Parathyroid adenoma (tissue), 2 donors: ENCODE measurements around the gene RPL27.

Experiments used
- H2AFZ ChIP-seq: fragments of 300-600 bp; sonication (generic); one replicate; pipeline ENCODE4 v1.7.0; 2017; ENCODE audit warnings: antibody characterized with exemption, mild to moderate bottlenecking
- H3K27ac ChIP-seq: fragments of 300-600 bp; sonication (generic); one replicate; pipeline ENCODE4 v1.7.0; 2017
- H3K27me3 ChIP-seq: fragments of 300-600 bp; sonication (generic); one replicate; pipeline ENCODE4 v1.7.0; 2017; ENCODE audit warnings: low read length; ENCODE audit not compliant: control insufficient read depth, insufficient read depth
- H3K36me3 ChIP-seq: fragments of 300-600 bp; sonication (generic); one replicate; pipeline ENCODE4 v1.7.0; 2017; ENCODE audit warnings: low read length; ENCODE audit not compliant: control insufficient read depth, insufficient read depth
- H3K4me1 ChIP-seq: fragments of 300-600 bp; sonication (generic); one replicate; pipeline ENCODE4 v1.7.0; 2017; ENCODE audit warnings: control low read depth
- H3K4me2 ChIP-seq: fragments of 300-600 bp; sonication (generic); one replicate; pipeline ENCODE4 v1.7.0; 2017; ENCODE audit warnings: low read length
- H3K4me3 ChIP-seq: fragments of 300-600 bp; sonication (generic); one replicate; pipeline ENCODE4 v1.7.0; 2017; ENCODE audit warnings: low read depth, low read length
- H3K79me2 ChIP-seq: fragments of 300-600 bp; sonication (generic); one replicate; pipeline ENCODE4 v1.7.0; 2017; ENCODE audit warnings: control low read depth
- H3K9ac ChIP-seq: fragments of 300-600 bp; sonication (generic); one replicate; pipeline ENCODE4 v1.7.0; 2017; ENCODE audit warnings: mild to moderate bottlenecking
- H3K9me3 ChIP-seq: fragments of 300-600 bp; sonication (generic); one replicate; pipeline ENCODE4 v1.7.0; 2017; ENCODE audit warnings: low read length; ENCODE audit not compliant: control insufficient read depth
- CTCF ChIP-seq: fragments of 300-600 bp; sonication (generic); IDR thresholded peaks from one replicate; pipeline ENCODE4 v1.7.0; 2017; ENCODE audit warnings: antibody characterized with exemption, mild to moderate bottlenecking
- donor health status: primary hyperparathyroidism.

RPL27 gene

GRCh38 chr17:43010667-43011308 is 12.6 kb downstream of the RPL27 start:
- H3K79me2 ChIP-seq: no peaks in the 10 kb centered on the region
- no peak overlapping the region for H3K4me3 ChIP-seq
- no peak overlapping the region for H3K27ac ChIP-seq
- no peak for TF ChIP-seq CTCF
- H3K27me3 ChIP-seq: no peaks in the 10 kb centered on the region
- peaks cover 4% of the 10 kb centered on the region for H3K4me1 ChIP-seq
- H3K9me3 ChIP-seq: no peaks in the 10 kb centered on the region
- H3K4me2 ChIP-seq: no peak overlapping the region
- H3K9ac ChIP-seq: no peak overlapping the region
- H2AFZ ChIP-seq: no peak overlapping the region
- H3K36me3 ChIP-seq: no peaks in the 10 kb centered on the region

DNA sequence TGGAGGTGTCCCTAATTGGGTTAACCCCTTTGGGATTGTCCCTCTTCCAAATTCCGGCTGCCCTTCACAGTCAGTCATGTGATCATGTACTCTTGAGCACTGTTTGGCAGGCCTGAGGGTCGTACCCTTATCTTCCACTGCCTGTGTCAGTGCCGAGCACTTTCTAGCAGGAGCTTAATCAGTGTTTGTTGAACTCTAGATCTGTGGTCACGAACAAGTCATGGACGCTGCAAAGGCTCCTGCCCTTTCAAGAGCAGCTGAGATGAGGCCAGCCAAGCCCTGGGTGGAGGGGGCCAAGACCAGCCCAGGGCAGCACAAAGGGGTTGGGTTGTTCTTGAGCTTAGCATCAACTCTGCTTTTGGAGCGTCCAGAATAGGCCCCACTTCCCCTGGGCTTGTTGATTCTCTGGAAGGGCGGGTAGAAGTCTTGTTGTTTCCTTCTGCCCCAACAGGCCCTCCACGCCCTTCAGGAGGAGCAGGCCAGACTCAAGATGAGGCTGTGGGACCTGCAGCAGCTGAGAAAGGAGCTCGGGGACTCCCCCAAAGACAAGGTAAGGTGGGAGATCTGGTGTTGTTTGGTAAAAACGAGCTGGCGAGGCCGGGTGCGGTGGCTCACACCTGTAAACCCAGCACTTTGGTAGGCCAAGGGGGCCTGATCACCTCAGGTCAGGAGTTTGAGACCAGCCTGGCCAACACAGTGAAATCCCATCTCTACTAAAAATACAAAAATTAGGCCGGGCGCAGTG is 13.7 kb downstream of the RPL27 start:
- Histone ChIP-seq H3K36me3 (no peaks in the 10 kb centered on the region), H3K79me2 (no peaks in the 10 kb centered on the region), H2AFZ (no peak overlapping the region), H3K27ac (no peak overlapping the region), H3K9me3 (no peaks in the 10 kb centered on the region), H3K27me3 (no peaks in the 10 kb centered on the region), H3K4me2 (no peak overlapping the region), H3K9ac (no peak overlapping the region), H3K4me3 (no peak overlapping the region), H3K4me1 (peaks cover 1% of the 10 kb centered on the region)
- no peak for TF ChIP-seq CTCF

DNA sequence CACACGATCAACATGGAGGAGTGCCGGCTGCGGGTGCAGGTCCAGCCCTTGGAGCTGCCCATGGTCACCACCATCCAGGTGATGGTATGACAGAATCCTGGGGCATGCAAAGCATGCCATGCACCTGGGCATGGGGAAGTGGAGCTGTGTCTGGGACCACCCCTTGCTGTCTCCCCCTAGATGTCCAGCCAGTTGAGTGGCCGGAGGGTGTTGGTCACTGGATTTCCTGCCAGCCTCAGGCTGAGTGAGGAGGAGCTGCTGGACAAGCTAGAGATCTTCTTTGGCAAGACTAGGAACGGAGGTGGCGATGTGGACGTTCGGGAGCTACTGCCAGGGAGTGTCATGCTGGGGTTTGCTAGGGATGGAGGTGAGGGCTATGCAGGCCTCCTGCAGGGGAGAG is 15.1 kb downstream of the RPL27 start:
- Histone ChIP-seq H3K27me3 (no peaks in the 10 kb centered on the region), H3K9ac (no peak overlapping the region), H3K27ac (no peak overlapping the region), H3K4me3 (no peak overlapping the region), H3K9me3 (no peaks in the 10 kb centered on the region), H3K4me2 (no peak overlapping the region), H3K4me1 (no peaks in the 10 kb centered on the region), H2AFZ (no peak overlapping the region), H3K36me3 (no peaks in the 10 kb centered on the region), H3K79me2 (no peaks in the 10 kb centered on the region)
- no peak for TF ChIP-seq CTCF

DNA sequence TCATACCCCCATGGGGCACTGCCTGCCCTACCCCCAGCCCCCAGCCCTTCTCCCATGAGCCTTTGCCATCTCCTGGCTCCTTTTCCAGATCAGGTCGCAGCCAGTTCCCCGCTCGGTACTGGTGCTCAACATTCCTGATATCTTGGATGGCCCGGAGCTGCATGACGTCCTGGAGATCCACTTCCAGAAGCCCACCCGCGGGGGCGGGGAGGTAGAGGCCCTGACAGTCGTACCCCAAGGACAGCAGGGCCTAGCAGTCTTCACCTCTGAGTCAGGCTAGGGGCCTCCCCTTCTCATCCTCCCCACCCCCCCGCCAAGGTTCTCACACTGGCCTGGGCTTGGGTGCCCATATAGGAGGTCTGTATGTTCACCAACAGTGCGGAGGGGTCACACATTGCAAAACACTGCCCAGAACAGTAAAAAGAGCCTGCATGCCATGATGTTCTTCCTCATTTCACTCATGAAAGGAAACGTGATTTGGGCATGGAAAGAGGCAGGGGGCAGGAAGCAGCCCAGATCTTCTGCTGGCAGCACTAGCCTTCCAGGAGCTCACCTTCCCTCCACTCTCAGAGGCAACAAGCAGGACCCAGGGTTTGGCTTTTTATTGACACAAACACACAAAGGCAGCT is 15.9 kb downstream of the RPL27 start:
- H3K4me3 ChIP-seq: no peak overlapping the region
- H3K4me2 ChIP-seq: no peak overlapping the region
- H3K4me1 ChIP-seq: peaks cover 3% of the 10 kb centered on the region
- H3K9ac ChIP-seq: no peak overlapping the region
- H3K27ac ChIP-seq: no peak overlapping the region
- no peak overlapping the region for H2AFZ ChIP-seq
- no peaks in the 10 kb centered on the region for H3K9me3 ChIP-seq
- no peaks in the 10 kb centered on the region for H3K36me3 ChIP-seq
- TF ChIP-seq CTCF: no peak
- H3K27me3 ChIP-seq: no peaks in the 10 kb centered on the region
- H3K79me2 ChIP-seq: no peaks in the 10 kb centered on the region
